GM19395 (cell line): ENCODE data around the gene RAVER1.
"Not testable (repeated sequence)": the region's sequence is repeated elsewhere in the genome, so short reads cannot be mapped to it uniquely, and the experiment has no call there.

ENCODE experiments used
- ATAC-seq: cut with Tn5 transposase; IDR thresholded peaks from one replicate; pipeline ENCODE4 v1.9.1; 2021; ENCODE audit warnings: mild to moderate bottlenecking, moderate library complexity; ENCODE audit not compliant: unreplicated experiment

Gene RAVER1, protein sequence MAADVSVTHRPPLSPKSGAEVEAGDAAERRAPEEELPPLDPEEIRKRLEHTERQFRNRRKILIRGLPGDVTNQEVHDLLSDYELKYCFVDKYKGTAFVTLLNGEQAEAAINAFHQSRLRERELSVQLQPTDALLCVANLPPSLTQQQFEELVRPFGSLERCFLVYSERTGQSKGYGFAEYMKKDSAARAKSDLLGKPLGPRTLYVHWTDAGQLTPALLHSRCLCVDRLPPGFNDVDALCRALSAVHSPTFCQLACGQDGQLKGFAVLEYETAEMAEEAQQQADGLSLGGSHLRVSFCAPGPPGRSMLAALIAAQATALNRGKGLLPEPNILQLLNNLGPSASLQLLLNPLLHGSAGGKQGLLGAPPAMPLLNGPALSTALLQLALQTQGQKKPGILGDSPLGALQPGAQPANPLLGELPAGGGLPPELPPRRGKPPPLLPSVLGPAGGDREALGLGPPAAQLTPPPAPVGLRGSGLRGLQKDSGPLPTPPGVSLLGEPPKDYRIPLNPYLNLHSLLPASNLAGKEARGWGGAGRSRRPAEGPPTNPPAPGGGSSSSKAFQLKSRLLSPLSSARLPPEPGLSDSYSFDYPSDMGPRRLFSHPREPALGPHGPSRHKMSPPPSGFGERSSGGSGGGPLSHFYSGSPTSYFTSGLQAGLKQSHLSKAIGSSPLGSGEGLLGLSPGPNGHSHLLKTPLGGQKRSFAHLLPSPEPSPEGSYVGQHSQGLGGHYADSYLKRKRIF

DNA sequence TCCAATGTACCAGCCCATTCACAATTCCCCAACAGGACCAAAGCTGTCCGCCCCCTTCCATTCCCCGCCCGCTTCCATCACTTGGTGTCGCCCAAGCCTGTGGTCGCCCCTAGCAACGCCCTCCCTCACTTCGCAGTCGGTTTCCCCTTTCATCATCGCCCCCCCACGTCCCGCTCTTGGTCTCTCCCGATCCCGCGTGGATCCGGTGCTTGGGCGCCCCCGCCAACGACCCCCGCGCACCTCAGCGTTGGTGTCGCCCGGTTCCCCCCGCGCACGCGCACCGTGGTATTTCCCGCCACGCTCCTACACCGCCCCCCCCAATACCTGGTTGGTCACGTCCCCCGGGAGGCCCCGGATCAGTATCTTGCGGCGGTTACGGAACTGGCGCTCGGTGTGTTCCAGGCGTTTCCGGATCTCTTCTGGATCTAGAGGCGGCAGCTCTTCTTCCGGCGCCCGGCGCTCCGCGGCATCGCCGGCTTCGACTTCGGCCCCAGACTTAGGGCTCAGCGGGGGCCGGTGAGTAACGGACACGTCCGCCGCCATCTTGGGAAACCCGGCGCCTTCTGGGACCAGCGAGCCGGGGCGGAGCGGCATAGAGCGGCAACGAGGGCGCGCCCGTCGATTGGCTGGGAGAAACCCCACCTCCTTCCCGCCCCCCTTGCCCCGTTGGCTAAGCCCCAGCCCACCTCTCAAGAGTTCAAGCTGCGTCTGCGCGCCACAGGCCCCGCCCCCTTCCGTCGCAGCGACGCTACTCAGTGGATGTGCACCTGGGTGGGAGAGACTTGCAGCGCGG is at the start of gene RAVER1:
Gene RAVER1 (minus strand): TSS at position 565 of the 793 bp plus-strand sequence. CDS start 22 bp downstream, at position 543.
- ATAC-seq, result peak; percentile 87

- not testable (repeated sequence) for ATAC-seq
Observed at GRCh38 chr19:10383223-10383499, 49.8 kb upstream of the RAVER1 start.

GRCh38 chr19:10380313-10381102 is 47.2 kb upstream of the RAVER1 start, which contains the start of gene TYK2:
TSS of gene TYK2 (minus strand) at chr19:10380572. CDS start at chr19:10378406, 2,166 bp downstream.
- peak; percentile 89 for ATAC-seq

- no peak for ATAC-seq
Observed at GRCh38 chr19:10379880-10380312, 46.6 kb upstream of the RAVER1 start.

- no peak for ATAC-seq
Observed at GRCh38 chr19:10378124-10378523, 44.8 kb upstream of the RAVER1 start.

DNA sequence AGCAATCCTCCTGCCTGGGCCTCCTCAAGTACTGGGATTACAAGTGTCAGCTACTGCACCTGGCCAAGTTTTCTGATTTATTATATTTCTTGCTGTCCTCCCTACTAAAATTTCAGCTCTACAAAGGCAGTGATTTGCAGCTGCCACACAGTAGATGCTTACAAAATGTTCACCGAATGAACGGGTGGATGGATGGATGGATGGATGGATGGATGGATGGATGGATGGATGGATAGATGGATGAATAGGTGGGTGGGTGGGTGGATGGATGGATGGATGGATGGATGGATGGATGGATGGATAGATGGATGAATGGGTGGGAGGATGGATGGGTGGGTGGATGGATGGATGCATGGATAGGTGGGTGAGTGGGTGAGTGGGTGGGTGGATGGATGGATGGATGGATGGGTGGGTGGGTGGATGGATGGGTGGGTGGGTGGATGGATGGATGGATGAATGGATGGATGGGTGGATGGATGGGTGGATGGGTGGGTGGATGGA is 43.9 kb upstream of the RAVER1 start:
- ATAC-seq, result not testable (repeated sequence)

DNA sequence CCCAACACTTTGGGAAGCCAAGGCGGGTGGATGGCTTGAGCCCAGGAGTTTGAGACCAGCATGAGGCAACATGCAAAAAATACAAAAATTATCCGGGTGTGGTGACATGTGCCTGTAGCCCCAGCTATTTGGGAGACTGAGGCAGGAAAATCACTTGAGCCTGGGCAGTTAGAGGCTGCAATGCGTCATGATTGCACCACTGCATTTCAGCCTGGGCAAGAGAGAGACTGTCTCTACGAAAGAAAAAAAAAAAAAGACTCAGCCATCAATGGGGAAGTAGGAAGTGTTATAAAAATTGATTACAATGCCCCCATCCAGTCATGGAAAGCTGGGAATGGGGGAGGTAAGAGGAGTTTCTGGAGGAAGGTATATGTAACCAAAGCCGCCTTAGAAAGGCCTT is 41.6 kb upstream of the RAVER1 start:
- no peak for ATAC-seq

- no peak for ATAC-seq
Observed at GRCh38 chr19:10372690-10373089, 39.4 kb upstream of the RAVER1 start.

- no peak for ATAC-seq
Observed at GRCh38 chr19:10368101-10368803, 34.9 kb upstream of the RAVER1 start.

- ATAC-seq, result not testable (repeated sequence)
Observed at GRCh38 chr19:10366950-10367512, 33.7 kb upstream of the RAVER1 start.

GRCh38 chr19:10365518-10365917 is 32.2 kb upstream of the RAVER1 start:
- ATAC-seq, result no peak

GRCh38 chr19:10364644-10365043 is 31.3 kb upstream of the RAVER1 start:
- ATAC-seq, result no peak

- no peak for ATAC-seq
Observed at GRCh38 chr19:10363789-10364281, 30.5 kb upstream of the RAVER1 start.

DNA sequence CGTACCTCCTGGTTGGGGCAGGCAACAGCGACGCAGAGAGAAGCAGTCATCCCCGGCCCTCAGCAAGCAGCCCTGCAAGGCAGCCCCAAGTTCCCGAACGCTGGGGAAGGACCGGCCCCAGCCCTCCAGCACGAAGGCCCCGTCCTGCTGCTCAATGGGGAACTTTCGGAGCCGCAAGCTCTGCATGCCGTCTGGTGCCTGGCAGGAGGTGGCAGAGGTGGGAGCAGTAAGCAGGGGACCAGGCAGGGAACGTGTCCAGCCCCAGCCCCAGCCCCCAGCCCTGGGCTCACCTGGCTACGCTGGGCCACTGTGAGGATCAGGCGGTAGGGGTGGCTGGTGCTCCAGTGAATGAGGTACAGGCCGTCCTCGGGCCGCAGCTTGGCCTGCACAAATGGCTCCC is 28.9 kb upstream of the RAVER1 start:
- no peak for ATAC-seq

DNA sequence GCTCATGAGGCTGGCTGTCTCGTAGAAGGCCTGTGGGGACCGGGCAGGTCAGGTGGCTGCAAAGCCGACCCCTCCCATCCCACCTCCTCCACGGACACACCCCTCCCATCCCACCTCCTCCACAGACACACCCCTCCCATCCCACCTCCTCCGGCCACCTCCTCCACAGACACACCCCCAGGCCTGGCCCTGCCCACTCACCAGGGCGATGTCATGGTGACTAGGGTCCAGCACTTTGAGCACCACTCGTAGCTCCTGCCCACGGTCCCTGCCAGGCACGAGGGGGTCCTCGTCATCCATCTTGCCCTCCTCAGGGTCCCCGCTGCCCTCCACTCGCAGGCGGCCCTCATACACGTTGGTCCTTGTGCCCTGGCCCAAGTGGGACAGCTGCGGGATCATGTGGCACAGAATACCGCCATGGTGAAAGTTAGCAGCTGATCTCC is 28.3 kb upstream of the RAVER1 start:
- ATAC-seq, result no peak

DNA sequence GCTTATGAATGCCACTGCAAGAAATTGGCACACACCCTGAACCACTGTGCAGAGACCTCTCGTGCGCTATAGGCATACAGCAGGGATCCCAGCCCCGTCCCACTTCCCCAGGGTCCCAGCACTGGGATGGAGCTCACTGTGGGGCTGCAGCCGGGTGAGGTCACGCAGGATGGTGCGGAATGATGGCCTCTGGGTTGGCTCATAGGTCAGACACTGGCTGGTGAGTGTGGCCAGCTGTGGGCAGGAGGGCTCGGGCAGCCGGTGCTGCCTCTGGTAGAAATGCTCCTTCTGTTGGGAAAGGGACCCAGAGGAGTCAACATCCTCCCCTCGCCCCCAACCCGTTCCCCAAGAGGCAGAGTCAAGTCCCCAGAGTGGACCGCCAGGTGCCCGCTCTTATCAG is 23.1 kb upstream of the RAVER1 start:
- no peak for ATAC-seq

DNA sequence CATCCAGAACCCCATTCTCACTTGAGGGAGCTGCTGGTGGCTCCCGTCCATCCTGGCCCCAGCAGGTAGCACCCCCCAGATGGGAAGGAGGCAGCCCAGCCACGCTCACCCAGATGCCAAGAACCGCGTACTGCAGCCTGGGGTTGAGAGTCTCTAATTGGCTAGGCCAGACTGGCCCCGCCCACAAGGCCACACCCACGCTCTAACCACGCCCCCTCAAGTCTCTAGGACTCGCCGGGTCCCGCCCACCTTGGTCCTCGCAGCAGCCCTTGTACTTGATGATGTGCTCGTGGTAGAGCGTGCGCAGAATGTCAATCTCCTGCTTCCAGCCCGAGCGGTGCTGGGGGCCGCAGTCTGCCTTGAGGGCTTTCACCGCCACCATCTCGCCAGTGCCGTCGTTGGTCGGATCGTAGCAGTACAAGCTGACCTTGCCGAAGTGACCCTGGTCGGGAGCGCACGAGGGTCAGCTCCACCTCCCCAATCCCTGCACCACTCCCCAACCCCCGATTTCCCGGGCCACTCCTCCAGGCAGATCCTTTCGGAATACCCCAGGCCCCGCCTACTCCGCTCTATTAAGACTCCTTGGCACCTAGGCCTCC is 20.6 kb upstream of the RAVER1 start:
- ATAC-seq, result no peak

- ATAC-seq, result no peak
Observed at GRCh38 chr19:10352764-10353671, 19.7 kb upstream of the RAVER1 start.
